Colonic mucosa (tissue), 4 donors: ENCODE results near the gene POFUT2. TPM values are rescaled to one million over a fixed set of nuclear protein-coding genes. Genes with fewer than 3 reads are reported as not detected.
A peak's percentile ranks its signal among the peaks of the same experiment; 100 is the strongest.

Experiments used
- DNase-seq: peaks from one replicate; pipeline ENCODE4 v3.0.0-alpha.2; 2020
- H3K27ac ChIP-seq: fragments of 200-600 bp; one replicate; pipeline ENCODE4 v1.8.0; 2021
- H3K27me3 ChIP-seq: fragments of 200-600 bp; one replicate; pipeline ENCODE4 v1.8.0; 2021
- H3K36me3 ChIP-seq: fragments of 200-600 bp; one replicate; pipeline ENCODE4 v1.8.0; 2021
- H3K4me1 ChIP-seq: fragments of 200-600 bp; one replicate; pipeline ENCODE4 v1.8.0; 2021; ENCODE audit warnings: mild to moderate bottlenecking
- H3K4me3 ChIP-seq: fragments of 200-600 bp; one replicate; pipeline ENCODE4 v1.8.0; 2021
- H3K9ac ChIP-seq, 2 donors: one replicate each; pipeline ENCODE4 v1.7.0; 2013; ENCODE audit warnings: control low read depth in 2 of 2, low read depth in 2 of 2, low read length in 2 of 2
- H3K9me3 ChIP-seq: fragments of 200-600 bp; one replicate; pipeline ENCODE4 v1.8.0; 2021
- intact Hi-C: fragments of 100-400 bp; cut with DNase I; formaldehyde crosslinking; loops from one replicate; pipeline ENCODE4 v1.14.1; 2022
- total RNA-seq, 2 donors: library from RNA; stranded (reverse); fragmentation: NEBNext Ultra II Directional in 1 of 2; extraction: Animal tissue kit (Norgen Biotek cat#: 25700) in 1 of 2; gene quantifications; one replicate each; pipeline ENCODE4 v1.2.1, GENCODE V29; 2021
- TF ChIP-seq, protein P1 (sequence below): fragments of 200-600 bp; IDR thresholded peaks from one replicate; pipeline ENCODE4 v1.8.0; 2022; ENCODE audit warnings: antibody characterized with exemption, mild to moderate bottlenecking
- donor health status: healthy.
- donor health status: DM: no; HTN: no; CAD: no.
- donor health status: DM: no; HTN: no; CAD: no.

The POFUT2 gene
- total RNA-seq, 2 donors from 2014 or later = 23.8 to 31.6 TPM

DNA sequence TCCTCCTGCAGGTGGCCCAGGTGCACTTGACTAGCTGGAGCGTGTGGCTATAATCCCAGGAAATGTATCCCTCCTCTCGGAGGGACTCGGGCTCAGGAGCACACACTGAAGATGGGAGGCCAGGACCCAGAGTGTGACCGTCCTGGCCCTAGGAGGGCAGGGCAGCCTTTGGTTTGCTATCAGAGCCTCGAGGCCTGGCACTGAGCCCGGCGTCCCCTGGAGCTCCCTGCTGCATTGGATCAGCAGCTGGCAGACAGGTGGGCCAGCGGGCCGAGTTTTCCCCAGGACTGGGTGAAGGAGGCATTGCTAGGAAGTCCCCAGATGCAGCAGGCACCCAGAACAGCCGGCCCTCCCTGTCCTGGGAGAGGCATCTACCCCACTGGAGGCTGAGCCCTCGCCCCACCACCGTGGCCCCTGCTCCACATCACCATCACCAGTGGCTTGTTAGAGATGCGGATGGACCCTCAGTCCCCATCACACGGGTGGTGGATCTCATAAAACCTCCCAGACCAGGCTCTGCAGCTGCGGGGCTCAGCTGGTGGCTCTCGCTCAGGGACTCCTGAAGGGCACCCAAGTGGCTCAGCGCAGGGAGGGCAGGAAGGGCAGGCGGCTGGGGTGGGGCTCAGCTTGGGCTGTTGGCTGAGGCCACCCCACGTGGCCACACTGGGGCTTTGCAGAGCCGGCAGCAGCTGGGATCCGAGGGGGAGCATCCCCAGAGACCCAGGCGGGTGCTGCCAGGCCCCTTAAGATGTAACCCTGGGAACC is 32.7 kb upstream of the POFUT2 start:
- peak overlapping the region in 1 of 2 donors; percentile 50 for H3K9ac ChIP-seq
- peak overlapping the region; percentile 61 for H3K27ac ChIP-seq
- no peak overlapping the region for H3K4me3 ChIP-seq
- no peaks in the 10 kb centered on the region for H3K9me3 ChIP-seq
- H3K27me3 ChIP-seq = no peaks in the 10 kb centered on the region
- TF ChIP-seq, protein P1, sequence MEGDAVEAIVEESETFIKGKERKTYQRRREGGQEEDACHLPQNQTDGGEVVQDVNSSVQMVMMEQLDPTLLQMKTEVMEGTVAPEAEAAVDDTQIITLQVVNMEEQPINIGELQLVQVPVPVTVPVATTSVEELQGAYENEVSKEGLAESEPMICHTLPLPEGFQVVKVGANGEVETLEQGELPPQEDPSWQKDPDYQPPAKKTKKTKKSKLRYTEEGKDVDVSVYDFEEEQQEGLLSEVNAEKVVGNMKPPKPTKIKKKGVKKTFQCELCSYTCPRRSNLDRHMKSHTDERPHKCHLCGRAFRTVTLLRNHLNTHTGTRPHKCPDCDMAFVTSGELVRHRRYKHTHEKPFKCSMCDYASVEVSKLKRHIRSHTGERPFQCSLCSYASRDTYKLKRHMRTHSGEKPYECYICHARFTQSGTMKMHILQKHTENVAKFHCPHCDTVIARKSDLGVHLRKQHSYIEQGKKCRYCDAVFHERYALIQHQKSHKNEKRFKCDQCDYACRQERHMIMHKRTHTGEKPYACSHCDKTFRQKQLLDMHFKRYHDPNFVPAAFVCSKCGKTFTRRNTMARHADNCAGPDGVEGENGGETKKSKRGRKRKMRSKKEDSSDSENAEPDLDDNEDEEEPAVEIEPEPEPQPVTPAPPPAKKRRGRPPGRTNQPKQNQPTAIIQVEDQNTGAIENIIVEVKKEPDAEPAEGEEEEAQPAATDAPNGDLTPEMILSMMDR = no peak
- DNase-seq = no peak
- H3K4me1 ChIP-seq = no peaks in the 10 kb centered on the region
- intact Hi-C loops = no loop called here
- H3K36me3 ChIP-seq = no peaks in the 10 kb centered on the region

DNA sequence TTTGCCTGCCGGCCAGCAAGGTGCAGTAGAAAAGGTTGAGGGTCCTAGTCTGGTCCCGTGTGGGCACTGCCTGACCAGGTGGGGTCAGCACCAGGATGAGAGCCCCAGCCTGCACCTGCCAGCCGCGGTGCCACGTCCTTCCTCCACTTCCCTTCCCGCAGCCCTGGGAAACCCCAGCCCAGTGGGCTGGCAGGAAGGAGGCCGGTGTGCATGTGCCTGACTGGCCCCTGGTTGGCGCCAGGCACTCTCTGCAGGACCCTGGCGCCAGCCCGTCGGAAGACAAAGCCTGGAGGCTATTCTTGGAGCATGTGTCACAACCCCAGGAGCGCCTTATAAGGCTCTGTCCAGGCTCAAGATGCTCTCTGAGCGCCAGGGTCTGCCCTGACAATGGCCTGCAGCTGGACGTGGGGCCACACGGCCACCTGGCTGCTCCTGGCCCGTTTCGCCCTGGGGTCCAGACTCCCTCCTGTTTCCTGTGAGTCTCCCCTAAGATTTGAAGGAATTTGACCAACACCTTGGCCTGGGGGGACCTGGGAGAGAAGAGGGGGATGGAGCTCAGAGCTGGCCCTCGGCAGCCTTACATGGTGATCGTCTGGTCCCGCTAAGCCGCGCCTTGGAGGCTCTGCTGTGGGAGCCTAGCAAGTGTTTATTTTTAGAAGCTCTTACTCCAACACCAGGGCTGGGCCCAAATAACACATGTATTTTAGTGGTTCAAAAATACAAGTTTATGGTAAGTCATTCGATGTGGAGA is 31.9 kb upstream of the POFUT2 start:
- Histone ChIP-seq H3K4me1 (no peaks in the 10 kb centered on the region), H3K27ac (peak overlapping the region; percentile 61), H3K36me3 (no peaks in the 10 kb centered on the region), H3K4me3 (no peak overlapping the region), H3K9me3 (no peaks in the 10 kb centered on the region), H3K27me3 (no peaks in the 10 kb centered on the region), H3K9ac (peak overlapping the region in 1 of 2 donors; percentile 1)
- TF ChIP-seq, protein P1 = no peak
- no peak for DNase-seq
- intact Hi-C loops = no loop called here

DNA sequence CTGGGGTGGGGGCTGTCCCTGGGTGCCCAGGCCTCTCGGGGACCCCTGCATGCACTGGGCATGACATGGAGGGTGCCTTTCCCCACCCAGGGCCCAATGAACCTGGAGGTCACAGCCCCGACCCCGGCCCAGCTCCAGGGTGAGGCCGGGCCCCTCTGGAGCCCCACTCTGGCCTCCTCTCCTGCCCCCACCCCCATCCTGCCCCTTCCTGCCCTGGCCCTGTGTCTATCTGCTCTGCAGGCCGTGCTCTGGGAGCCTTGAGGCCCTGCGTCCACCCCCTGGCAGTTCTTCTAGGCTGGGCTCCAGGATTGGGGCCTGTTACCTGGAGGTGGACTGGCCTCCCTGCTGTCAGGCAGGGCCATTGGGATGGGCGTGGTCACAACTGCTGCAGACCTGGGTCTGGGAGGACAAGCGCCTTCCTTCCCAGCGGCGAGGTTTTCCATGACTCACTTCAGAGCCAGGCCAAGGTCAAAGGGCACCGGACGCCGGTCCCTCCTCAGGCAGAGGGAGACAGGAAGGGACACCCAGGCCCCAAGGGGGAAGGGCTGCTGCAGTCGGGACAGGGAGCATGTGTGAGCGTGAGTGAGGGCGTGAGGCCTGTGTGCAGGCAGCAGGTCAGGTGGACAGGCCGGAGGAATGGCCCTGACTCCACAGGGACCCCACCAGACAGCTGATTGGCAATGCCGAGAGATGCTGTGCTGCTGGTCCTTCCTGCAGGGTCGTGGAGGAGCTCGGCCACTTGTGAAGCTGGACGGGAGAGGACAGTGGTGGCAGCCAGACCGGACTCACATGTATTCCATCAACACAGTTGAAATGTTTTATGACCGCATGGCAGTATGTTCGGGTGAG is 31.1 kb upstream of the POFUT2 start:
- no peaks in the 10 kb centered on the region for H3K27me3 ChIP-seq
- H3K36me3 ChIP-seq = no peaks in the 10 kb centered on the region
- TF ChIP-seq, protein P1 = no peak

DNA sequence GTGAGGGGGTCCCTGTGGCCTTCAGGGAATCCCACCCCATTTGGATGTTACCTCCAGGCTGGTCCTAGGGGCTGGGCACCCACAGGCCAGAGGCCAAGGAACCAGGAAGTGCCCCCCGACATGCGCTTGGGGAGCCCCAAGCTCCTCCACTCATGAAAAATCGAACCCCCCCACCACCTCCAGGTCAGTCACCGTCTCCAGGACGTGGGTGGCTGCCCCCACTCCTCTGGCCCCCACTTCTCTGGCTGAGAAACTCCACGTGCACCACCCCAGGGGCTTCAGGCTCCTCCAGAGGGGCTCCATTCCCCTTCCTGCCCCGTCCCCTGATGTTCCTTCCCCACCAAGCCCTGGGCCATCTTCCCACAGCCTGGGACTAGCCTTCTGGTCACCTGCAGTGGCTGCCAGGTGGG is 30.5 kb upstream of the POFUT2 start:
- Histone ChIP-seq H3K4me3 (no peak overlapping the region), H3K9ac (peak overlapping the region in 1 of 2 donors; percentile 40), H3K9me3 (no peaks in the 10 kb centered on the region), H3K36me3 (no peaks in the 10 kb centered on the region), H3K27ac (peak overlapping the region; percentile 61), H3K27me3 (no peaks in the 10 kb centered on the region), H3K4me1 (no peaks in the 10 kb centered on the region)
- DNase-seq = no peak
- TF ChIP-seq, protein P1 = no peak
- intact Hi-C loops = no loop called here

More for the DNA sequence above, 31.1 kb upstream of the POFUT2 start:
- DNase-seq = no peak
- intact Hi-C loops = no loop called here
- Histone ChIP-seq H3K9me3 (no peaks in the 10 kb centered on the region), H3K4me1 (no peaks in the 10 kb centered on the region), H3K9ac (peak overlapping the region; percentile 19 to 39), H3K4me3 (no peak overlapping the region), H3K27ac (peak overlapping the region; percentile 61)
